Stimulated activated CD4-positive, alpha-beta T cell treated with anti-CD3 and anti-CD28 coated beads, TNF-alpha, amount 100 ng/mL, for 1 hour (primary cell): ENCODE data around the gene JPH2.

Experiments used
- DNase-seq, 3 donors: peaks; one replicate each; pipeline ENCODE4 v3.0.0-alpha.2; 2020; ENCODE audit warnings: low read depth in 3 of 3, low spot score in 1 of 3

JPH2 gene

DNA sequence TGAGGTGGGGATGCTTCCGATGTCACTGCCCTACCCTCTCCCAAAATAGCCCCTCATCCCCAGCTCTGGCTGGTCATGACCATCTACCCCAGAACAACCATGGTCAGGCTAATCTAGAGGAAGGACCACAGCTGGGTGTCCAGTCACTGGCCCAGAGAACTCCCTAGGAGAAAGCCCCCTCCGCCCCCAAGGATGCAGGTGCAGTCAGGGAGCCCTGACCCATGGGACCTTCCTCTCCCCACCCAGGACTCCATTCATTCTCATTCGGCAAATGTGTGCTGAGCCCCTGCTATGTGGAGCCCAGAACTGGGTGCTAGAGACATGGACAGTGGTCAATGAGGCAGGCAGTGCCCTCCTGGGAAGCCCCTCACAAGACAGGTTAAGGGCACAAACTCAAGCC, 60.5 kb downstream of the JPH2 start:
- no peak for DNase-seq

DNA sequence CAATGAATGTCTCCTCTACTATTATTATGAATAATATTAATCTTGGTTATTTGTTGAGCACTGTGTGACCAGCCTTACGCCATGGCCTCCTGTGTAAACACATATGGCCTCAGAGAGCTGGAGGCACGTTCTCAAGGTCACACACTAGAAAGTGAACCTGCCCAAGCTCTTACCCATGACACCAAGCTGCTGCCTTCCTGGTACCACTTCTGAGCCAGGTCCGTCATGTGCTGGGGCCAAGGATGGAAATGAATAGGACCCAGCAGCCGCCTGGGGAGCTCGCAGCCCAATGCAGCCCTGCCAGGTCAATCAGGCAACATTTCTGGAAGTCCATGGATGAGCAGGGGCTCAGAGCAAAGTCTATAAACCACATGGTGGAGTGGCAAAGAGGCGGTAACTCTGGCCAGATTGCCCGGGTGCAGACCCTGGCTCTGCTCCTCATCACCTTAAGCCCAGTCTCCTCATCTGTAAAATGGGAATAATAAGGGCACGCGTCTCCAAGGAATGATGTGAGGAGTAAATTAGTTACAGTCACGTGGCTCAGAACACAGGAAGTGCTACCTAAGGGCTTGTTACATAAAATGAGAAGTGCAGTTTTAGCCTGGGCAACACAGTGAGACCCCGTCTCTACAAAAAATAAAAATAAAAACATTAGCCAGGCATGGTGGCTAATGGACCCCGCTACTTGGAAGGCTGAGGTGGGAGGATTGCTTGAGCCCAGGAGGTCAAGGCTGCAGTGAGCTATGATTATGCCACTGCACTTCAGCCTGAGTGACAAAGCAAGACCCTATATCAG, 61.5 kb downstream of the JPH2 start:
- DNase-seq, result no peak

DNA sequence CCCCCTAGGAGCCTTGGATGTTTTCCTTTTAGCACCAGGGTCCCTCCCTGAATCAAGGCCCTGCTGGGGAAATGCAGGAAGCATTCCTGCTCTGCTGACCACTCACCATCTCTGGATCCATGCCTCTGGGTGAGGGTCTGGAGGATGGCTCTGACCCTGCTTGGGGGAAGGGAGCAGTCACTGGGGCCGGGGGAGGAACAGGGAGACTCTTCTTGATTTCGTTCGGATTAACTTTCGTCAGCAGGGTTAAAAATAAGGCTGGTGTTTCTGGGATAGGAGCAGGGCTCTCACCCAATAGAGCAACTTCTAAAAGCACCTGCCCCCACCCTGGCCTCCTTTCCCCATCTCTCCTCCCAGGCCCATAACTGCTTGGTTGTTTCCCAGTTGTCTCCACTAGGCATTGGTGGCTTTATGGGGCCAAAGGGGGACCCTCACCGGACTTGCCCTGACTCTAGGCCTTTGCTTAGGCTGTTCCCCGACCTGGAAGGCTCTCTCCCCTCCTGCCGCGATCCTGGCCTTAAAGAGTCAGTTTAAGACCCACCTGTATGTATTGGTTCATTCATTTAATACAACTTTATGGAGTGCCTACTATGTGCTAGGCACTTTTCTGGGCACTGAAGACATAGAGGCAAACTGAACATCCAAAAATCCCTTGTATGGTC, 63.0 kb downstream of the JPH2 start:
- DNase-seq, result no peak

DNA sequence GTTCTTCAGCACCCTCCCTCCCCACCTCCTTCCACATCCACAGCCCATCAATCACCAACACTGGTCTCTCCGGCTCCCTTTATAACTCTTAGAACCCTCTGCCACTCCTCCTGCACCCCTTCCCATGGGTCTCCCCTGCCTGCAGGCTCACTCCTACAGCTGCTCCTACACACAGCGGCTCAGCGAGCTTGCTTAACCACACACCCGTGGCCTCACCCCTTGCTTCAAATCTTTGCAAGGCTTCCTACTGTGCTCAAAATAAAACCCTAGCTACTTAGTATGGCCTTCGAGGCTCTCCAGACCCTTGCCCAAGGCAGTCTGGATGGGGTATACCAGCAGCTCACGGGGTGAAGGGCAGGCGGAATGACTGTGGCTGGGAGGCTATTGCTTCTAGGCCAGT, 63.7 kb downstream of the JPH2 start:
- no peak for DNase-seq

DNA sequence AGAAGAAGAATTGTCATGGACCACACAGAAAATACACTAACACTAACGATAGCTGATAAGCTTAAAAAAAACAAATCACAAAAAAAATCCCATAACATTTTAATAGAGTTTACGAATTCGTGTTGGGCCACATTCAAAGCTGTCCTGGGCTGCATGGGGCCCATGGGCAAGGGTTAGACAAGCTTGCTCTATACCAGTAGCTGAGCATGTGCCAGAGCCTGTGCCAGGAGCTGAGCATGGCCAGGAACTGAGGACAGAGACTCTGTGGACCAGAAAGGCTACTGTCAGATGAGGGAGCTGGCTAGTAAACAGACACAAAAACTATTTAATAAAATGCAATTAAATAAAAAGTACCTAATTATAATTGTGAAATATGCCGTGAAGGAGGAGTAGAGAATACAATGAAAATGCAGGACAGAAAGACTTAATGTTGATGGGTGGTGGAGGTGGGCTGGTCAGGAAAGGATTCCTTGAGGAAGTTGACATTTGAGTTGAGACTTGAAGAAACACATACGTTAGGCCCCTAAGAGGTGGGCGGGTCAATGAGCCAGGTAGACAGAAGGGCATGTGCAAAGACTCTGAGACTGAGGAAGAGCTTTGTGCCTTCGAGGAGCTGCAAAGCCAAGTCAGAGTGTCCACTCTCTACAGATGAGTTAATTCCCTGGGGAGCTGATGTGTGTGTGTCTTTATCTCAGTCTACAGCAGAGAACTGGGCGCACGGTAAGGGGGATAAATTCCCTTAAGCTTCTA, 66.1 kb downstream of the JPH2 start:
- DNase-seq, result no peak

DNA sequence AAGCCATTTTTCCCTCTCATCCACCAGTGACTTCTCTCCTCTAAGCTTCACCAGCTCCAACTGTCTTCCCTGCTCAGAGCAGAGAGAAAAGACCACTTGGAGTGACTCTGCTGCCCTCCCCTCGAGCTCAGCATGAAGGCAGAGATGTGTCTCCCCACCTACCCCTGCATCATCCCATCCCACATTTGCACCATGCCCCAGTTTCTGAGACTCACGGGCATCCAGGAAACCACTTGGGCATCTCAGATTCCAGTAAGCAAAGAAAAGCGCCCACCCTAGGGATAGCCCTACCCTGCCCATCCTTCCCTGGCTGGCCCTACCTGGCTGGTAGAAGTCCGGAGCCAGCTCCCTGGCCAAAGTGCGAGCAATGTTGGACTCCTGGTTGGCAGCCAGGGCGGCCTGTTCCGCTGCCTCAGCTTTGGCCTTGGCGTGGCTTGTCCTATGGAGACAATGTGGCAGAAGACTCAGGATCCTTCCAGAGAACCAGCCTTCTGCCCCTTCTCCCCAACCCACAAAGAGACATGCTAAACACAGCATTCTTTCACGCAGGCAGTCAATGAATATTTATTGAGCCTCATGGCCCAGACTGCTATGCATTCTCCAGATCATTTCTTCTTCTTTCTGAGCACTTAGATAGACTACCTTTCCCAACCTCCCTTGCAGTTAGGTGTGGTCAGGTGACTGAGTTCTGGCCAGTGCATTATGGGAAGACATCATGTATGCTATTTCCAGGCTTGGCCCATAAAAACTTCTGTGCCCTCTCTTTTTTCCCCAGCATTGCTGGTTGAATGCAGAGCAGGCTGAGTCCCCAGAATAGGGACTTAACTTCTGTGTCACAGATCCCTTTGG, 68.6 kb downstream of the JPH2 start:
- no peak for DNase-seq

DNA sequence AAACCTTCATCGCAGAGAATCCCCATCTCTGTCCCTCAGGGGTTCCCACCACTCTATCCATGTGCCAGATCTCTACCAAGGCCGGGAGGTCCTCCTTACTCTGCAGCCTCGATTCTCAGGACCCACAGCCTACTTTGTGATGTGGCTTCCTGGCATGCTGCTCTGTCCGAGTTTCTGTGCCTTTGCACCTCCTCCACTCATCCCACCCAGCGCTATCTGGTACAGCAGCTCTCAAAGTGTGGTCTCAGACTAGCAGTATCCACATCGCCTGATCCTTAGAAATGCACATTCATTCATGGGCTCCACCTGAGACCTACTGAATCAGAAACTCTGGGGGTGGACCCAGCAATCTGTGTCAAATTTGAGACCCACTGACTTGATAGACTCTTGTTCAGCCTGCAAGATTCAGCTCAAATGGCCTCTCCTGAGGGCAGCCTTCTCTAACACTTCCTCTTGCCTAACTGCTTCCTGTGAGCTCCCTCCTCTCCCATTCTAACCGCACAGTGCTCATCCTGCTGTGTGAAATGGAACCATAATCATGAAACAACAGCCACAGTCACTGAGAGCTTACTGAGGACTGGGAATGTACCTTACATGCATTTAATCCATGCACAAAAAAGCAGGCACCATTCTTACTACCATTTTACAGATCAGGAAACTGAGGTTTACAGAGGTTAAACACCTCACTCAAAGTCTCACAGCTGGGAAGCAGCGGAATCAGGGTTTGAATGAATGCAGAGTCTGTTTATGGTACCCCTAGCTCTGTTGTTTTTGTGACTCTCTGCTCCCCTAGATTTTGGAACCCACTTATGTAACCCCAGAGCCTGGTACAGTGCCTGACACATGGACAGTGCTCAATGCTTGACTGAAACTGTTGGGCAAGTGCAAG, 69.4 kb downstream of the JPH2 start:
- no peak for DNase-seq

DNA sequence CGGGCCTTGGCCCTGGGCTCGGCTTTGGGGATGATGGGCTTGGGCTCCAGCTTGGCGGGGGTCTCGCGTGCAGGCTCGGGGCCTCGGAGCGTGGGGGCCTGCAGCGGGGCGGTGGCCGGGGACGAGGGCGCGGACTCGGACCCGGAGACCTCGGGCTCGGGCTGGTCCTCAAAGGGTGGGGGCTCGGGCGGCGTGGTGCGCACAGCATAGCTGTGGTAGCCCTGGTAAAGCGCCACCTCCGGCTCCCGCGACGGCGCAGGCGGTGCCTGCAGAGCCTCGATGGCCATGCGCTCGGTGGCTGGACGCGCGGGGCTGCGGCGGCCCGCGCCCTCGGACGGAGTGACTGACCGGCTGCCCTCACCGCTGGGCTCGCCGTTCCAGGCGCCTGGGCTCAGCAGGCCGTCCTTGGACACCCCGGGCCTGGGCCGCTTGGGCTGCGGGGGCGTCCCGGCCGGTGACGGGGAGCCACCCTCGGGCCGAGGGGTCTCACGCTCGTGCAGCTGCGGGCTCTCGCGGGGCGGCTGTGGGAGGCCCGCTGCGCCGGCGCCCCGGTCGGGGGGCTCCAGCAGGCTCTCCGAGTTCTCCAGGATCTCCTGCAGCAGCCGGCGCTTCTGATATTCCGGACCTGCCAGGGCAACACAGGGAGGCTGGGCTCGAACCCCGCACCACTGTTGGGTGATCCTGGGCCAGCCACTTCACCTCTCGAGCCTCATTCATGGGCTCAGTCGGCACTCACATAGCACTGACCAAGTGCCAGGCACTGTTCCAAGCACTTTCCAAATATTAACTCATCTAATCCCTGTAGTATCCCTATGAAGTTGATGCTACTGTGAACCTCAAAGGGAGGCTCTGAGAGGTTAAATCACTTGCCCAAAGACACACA, 71.0 kb downstream of the JPH2 start:
- no peak for DNase-seq

DNA sequence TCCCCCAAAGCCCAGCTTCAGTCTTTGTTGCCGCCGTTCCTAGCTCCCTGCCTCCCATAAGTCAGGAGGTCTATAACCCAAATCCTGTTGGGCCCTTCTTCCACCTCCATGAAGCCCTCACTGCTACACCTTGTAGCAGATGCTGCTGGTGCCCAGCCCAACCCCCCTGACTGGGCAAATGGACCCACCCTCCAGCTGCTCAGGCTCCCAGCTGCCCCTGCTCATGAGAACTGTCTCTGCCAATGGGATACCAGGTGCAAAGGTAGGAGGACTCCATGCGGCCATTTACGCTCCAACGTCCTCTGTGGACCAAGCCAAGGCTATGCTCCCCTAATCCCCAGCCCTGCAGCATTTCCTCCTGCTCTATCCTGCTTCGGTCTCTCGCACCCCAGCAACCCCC, 71.8 kb downstream of the JPH2 start:
- DNase-seq, result no peak

DNA sequence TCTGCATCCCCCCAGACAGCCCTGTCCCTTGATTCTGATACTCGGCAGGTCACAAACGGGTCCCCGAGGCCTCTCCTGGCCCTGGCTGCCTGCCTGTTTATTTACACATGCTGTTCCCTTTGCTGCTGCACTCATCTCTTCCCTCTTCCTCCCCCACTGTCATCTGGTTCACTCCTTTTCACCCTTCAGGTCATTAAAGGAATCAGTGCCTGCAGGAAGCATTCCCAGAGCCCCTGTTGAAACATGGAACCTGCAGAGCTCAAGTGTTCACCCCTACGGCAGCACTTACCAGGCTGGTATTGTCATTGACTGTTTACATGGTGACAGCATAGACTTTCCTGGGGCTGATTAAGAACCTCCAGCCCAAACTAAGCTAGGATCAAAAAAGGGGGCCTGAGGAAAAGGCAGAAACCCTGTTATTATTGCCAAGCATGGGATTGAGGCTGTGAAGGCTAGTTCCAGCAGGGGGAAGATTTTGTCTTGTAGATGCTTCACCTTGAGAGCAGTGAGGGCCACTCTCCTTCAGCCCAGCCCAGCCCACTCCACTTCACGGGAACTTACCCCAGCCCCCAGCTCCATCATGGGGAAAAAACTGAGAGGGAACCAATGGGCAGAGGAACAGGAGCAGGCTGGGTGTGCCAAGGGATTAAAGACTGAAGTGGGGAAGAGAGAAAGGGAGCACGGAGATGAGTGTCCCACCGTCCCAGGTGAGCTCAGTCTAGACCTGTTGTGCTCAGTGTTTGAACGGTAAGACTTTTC, 73.2 kb downstream of the JPH2 start:
- DNase-seq, result no peak

DNA sequence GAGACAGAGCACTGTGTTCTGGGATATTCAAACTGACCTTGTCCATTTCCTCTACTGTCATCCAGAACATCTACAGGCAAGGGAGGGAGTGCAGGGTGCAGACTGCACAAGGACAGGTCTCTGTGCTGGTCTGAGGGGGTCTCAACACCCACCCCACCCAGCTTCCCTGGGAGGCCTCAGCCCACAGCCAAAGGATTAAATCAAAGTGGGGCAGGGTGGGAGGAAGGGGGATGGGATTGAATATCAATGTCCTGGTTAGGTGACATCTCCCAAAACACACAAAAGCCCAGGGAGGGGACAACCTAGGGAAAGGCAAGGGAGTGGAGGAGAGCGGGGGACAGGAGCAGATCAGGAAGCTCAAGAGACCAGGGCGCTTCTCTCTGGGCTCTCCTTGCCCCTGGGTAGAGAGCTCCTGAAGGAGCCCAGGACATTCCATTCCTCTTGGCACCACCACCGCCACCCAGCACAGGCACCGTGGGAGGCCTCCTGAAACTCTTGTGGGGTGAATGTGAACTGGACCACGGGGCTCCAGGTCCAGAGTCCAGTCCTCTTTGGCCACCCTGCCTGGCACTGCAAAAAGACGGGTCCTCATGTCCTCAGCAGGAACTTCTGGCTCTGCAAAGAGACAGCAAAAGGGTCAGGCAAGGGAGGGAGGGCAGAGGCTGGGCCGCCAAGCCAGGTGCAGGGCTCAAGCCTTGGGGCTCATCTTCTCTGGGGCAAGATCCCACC, 73.9 kb downstream of the JPH2 start:
- DNase-seq, result no peak

DNA sequence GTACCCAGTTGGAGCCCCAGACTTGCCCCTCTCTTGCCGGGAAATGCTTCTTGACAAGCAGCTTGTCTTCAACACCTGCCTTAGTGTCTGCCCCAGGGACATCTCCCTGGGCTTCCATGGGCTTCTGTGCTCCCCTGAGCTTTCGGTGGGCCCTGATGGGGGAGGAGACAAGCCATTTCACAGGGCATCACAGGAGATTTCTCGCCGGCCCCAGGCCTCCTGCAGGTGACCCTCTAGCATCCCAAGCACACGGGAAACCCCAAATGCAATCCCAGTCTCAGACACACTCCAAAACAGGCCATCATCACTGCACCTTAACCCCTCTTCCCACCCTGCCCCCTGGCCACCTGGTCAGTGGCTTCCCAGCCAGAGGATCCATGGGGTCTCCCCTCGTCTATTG, 74.5 kb downstream of the JPH2 start:
- DNase-seq, result no peak

DNA sequence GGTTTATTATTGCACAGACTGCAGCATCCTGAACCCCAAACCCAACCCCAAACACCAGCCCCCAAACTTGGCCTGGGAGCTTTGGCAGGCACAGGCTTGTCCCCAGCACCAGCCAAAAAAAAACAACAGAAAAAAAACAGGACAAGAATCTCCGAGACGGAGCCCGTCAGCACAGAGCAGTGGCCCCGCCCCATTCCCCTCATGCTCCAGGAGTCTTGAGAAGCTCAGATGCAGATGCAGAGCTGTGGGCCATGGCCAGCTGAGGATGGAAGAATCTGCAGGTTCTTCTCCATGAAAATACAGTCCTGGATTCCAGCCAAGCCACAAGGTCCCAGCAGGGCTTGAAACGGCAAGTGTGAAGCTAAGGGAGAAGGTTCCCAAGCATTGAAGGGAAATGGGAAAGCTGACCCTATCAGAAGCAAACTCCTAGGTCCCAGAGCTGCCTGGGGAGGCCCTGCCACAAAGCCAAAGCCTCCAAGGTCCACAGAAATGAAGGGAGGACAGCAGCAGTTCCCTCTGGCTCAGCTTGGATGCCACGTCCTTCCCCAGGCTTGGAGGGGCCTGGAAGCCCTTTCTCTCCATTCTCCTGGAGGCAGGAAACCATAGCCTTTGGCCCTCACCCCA, 75.2 kb downstream of the JPH2 start:
- no peak for DNase-seq

DNA sequence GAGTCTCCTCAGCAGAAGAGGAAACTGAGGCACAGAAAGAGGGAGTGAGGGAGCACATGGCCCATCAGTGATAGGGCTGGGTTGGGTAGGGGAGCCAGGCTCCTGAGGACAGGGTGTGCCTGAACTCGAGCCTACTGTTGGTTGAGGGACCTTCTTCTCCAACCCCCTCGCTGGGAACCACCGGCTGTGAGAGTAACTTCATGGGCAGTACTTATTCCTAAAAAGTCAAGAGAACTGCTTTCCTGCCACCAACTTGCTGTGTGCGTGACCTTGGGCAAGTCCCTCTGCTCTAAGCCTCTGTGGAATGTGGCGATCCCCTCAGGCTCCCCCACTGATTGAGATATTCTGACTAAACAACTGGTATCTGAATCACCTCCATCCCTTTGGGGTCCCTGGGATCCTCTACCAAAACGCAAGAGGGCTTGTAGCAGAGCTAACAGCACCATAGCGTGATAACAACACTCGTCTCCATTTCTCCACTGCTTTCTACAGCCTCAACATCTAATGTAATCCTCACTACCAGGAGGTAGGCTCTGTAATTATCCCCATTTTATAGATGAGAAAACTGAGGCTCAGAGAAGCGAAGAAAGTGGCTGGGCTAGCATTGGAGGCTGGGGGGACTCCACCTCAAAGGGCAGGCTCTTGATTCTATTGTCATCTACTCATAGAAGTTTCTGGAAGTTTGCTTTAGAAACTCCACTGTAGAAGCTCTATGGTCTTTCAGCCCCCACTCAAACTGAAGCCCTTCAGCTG, 76.0 kb downstream of the JPH2 start:
- no peak for DNase-seq

DNA sequence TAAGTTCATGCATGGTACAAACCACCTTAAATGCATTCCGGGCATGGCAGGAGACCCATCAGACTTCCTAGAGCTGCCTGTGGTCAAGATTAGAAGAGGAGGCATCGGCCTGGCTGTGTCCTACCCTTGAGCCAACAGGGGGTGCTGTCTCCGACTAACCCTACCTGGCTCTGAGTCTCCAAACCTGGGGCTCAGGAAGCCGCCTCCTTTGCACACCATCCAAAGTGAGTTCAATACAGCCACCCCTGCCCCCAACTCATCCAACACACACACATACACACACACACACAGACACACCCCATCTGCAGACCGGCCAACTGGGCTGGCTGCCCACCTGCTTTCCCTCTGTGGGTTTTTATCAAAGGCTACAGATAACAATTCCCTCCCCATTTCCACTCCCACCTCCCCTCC, 77.0 kb downstream of the JPH2 start:
- no peak for DNase-seq

DNA sequence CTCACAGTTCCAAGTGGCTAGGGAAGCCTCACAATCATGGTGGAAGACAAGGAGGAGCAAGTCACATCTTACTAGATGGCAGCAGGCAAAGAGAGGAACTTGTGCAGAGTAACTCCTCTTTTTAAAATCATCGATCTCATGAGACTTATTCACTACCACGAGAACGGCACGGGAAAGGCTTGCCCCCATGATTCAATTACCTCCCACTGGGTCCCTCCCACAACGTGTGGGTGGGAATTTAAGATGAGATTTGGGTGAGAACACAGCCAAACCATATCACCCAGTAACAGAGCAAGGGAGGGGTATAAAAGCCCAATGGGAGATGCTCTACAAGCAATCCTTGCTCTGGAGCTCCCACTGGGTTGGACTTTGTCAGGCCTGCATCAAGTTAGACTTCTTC, 80.4 kb downstream of the JPH2 start:
- no peak for DNase-seq
